A549 (cell line): ENCODE measurements around the gene RABL6. TPM values are rescaled to one million over a fixed set of nuclear protein-coding genes. Genes with fewer than 3 reads are reported as not detected.

Experiments used
- ATAC-seq, 2 experiments: fragments of 200-7000 bp in 1 of 2; fragments of >200 bp in 1 of 2; cut with Nextera tagmentation in 1 of 2; cut with Tn5 transposase in 1 of 2; 3 replicates each; pipeline versions ENCODE4 v1.8.0 to v1.9.1; 2018 to 2020; ENCODE audit warnings: mild to moderate bottlenecking in 1 of 2, moderate library complexity in 1 of 2
- CTCF ChIA-PET: fragments of 300-600 bp; sonication (Branson Sonifier 250); formaldehyde crosslinking; extraction: SDS; loops from one replicate; lab custom pipeline; 2021; ENCODE audit warnings: antibody characterized with exemption, inconsistent platforms; lab: Yijun Ruan, JAX
- POLR2A ChIA-PET: fragments of 350-600 bp; formaldehyde crosslinking; extraction: SDS; loops from one replicate; lab custom pipeline; 2021; ENCODE audit warnings: antibody characterized with exemption, inconsistent platforms; lab: Yijun Ruan, JAX
- DNase-seq, 2 experiments: peaks; one replicate each; pipeline versions ENCODE4 v3.0.0 to v3.0.0-alpha.2; 2011 to 2016; ENCODE audit warnings: low read depth in 1 of 2, low spot score in 1 of 2
- FAIRE-seq: peaks from 2 replicates; lab custom pipeline; 2011; peaks lifted over from hg19 to GRCh38; lab: Jason Lieb, UNC
- H3K27ac ChIP-seq, 2 experiments: fragments of >200 bp; sonication (Bioruptor Twin); formaldehyde crosslinking; 3 replicates each; pipeline ENCODE4 v1.5.1; 2016 to 2017
- H3K4me1 ChIP-seq: fragments of >200 bp; sonication (Bioruptor Twin); formaldehyde crosslinking; 3 replicates; pipeline ENCODE4 v1.6.1; 2016
- H3K4me2 ChIP-seq: fragments of >200 bp; sonication (Bioruptor Twin); formaldehyde crosslinking; 3 replicates; pipeline ENCODE4 v1.6.1; 2016
- H3K4me3 ChIP-seq: fragments of >200 bp; sonication (Bioruptor Twin); formaldehyde crosslinking; 3 replicates; pipeline ENCODE4 v1.5.1; 2016
- H3K9me3 ChIP-seq: fragments of >200 bp; sonication (Bioruptor Twin); formaldehyde crosslinking; 3 replicates; pipeline ENCODE4 v1.6.1; 2016
- ATOH8 ChIP-seq: fragments of 250-450 bp; sonication (Bioruptor Pico); IDR thresholded peaks from 2 replicates; pipeline ENCODE4 v1.5.0; 2020; ENCODE audit warnings: low read depth, mild to moderate bottlenecking, moderate library complexity
- CBX2 ChIP-seq: fragments of 200-600 bp; sonication (generic); IDR thresholded peaks from 2 replicates; pipeline ENCODE4 v1.6.1; 2016; ENCODE audit warnings: low read depth, mild to moderate bottlenecking, borderline replicate concordance
- CEBPB ChIP-seq, 2 experiments: fragments of >200 bp in 1 of 2; sonication (Bioruptor Twin) in 1 of 2; formaldehyde crosslinking in 1 of 2; IDR thresholded peaks; 2 replicates each; pipeline ENCODE4 v1.6.1; 2012 to 2016
- EHF ChIP-seq: fragments of 250-450 bp; sonication (Bioruptor Pico); IDR thresholded peaks from 2 replicates; pipeline ENCODE4 v1.5.0; 2020; ENCODE audit warnings: mild to moderate bottlenecking
- EHMT2 ChIP-seq: fragments of 200-600 bp; sonication (generic); IDR thresholded peaks from 2 replicates; pipeline ENCODE4 v1.6.1; 2016; ENCODE audit warnings: antibody characterized with exemption, low read depth, mild to moderate bottlenecking, moderate library complexity
- ELK1 ChIP-seq: fragments of 150-350 bp; IDR thresholded peaks from 2 replicates; pipeline ENCODE4 v1.6.1; 2014; ENCODE audit warnings: low read depth, mild to moderate bottlenecking, low read length
- FOSB ChIP-seq: fragments of 250-450 bp; sonication (Bioruptor Pico); IDR thresholded peaks from 2 replicates; pipeline ENCODE4 v1.5.0; 2020; ENCODE audit warnings: mild to moderate bottlenecking, moderate library complexity
- FOSL2 ChIP-seq, 2 experiments: fragments of 450-650 bp in 1 of 2; fragments of >200 bp in 1 of 2; sonication (Bioruptor Twin) in 1 of 2; formaldehyde crosslinking; IDR thresholded peaks; 2 replicates each; pipeline versions ENCODE4 v1.5.0 to v1.6.1; 2016 to 2020; ENCODE audit warnings: mild to moderate bottlenecking in 1 of 2, moderate library complexity in 1 of 2
- HEYL ChIP-seq: fragments of 250-450 bp; sonication (Bioruptor Pico); IDR thresholded peaks from 2 replicates; pipeline ENCODE4 v1.8.0; 2021; ENCODE audit warnings: mild to moderate bottlenecking, moderate library complexity
- HOXA7 ChIP-seq: fragments of 250-450 bp; sonication (Bioruptor Pico); IDR thresholded peaks from 2 replicates; pipeline ENCODE4 v1.5.0; 2020; ENCODE audit warnings: mild to moderate bottlenecking, moderate library complexity
- HOXB13 ChIP-seq: fragments of 250-450 bp; sonication (Bioruptor Pico); IDR thresholded peaks from 2 replicates; pipeline ENCODE4 v1.5.0; 2020; ENCODE audit warnings: low read depth, mild to moderate bottlenecking, moderate library complexity
- KDM5A ChIP-seq: fragments of 200-600 bp; sonication (generic); IDR thresholded peaks from 2 replicates; pipeline ENCODE4 v1.6.1; 2016; ENCODE audit warnings: antibody characterized with exemption, mild to moderate bottlenecking
- PHF8 ChIP-seq: fragments of 200-600 bp; sonication (generic); IDR thresholded peaks from 2 replicates; pipeline ENCODE4 v1.6.1; 2016; ENCODE audit warnings: low read depth, mild to moderate bottlenecking, antibody characterized with exemption, moderate library complexity, borderline replicate concordance
- POLR2A ChIP-seq: IDR thresholded peaks from 2 replicates; pipeline ENCODE4 v1.6.1; 2012; ENCODE audit warnings: mild to moderate bottlenecking, low read length
- RAD21 ChIP-seq, 2 experiments: fragments of >200 bp in 1 of 2; sonication (Bioruptor Twin) in 1 of 2; formaldehyde crosslinking in 1 of 2; IDR thresholded peaks in 1 of 2; conservative IDR thresholded peaks in 1 of 2; 2 replicates in 1 of 2; 3 replicates in 1 of 2; pipeline ENCODE4 v1.6.1; 2012 to 2018; ENCODE audit warnings: inconsistent platforms in 1 of 2
- RFX5 ChIP-seq: fragments of 450-650 bp; IDR thresholded peaks from 2 replicates; pipeline ENCODE4 v1.7.1; 2014; ENCODE audit warnings: antibody characterized with exemption, mild to moderate bottlenecking, moderate library complexity
- SMC3 ChIP-seq: fragments of >200 bp; sonication (Bioruptor Twin); formaldehyde crosslinking; IDR thresholded peaks from 3 replicates; pipeline ENCODE4 v1.6.1; 2018; ENCODE audit warnings: inconsistent platforms
- ZFP36 ChIP-seq: fragments of 450-650 bp; IDR thresholded peaks from 2 replicates; pipeline ENCODE4 v1.6.1; 2014; ENCODE audit warnings: borderline replicate concordance; ENCODE audit not compliant: partially characterized antibody
- ZNF302 ChIP-seq: fragments of 250-450 bp; sonication (Bioruptor Pico); IDR thresholded peaks from 2 replicates; pipeline ENCODE4 v1.9.0; 2021; ENCODE audit warnings: inconsistent platforms, mild to moderate bottlenecking, moderate library complexity
- WGBS: methylation state at CpG from one replicate; pipeline ENCODE4 v1.1.6; 2017; ENCODE audit errors: missing lambda C conversion rate; 5-methylcytosine and 5-hydroxymethylcytosine counted together
- polyA plus RNA-seq, 4 experiments: library from polyadenylated mRNA; depleted of rRNA in 3 of 4; stranded (reverse); fragments of >200 nt; fragmentation: RNase III in 1 of 4; extraction: RNeasy Plus Mini Kit Qiagen cat#74134 plus additional on column Dnase treatment in 1 of 4; gene quantifications; 2 replicates in 3 of 4; 3 replicates in 1 of 4; pipeline ENCODE4 v1.2.3, GENCODE V29; 2011 to 2017
- TF ChIP-seq, protein P1 (sequence below): fragments of 200-600 bp; sonication (generic); IDR thresholded peaks from 2 replicates; pipeline ENCODE4 v1.6.1; 2016; ENCODE audit warnings: antibody characterized with exemption, mild to moderate bottlenecking, moderate library complexity

Gene RABL6
- polyA plus RNA-seq, 2 of the 4 experiments (the other 2 are of a cell fraction): 46.8 to 71.4 TPM

DNA sequence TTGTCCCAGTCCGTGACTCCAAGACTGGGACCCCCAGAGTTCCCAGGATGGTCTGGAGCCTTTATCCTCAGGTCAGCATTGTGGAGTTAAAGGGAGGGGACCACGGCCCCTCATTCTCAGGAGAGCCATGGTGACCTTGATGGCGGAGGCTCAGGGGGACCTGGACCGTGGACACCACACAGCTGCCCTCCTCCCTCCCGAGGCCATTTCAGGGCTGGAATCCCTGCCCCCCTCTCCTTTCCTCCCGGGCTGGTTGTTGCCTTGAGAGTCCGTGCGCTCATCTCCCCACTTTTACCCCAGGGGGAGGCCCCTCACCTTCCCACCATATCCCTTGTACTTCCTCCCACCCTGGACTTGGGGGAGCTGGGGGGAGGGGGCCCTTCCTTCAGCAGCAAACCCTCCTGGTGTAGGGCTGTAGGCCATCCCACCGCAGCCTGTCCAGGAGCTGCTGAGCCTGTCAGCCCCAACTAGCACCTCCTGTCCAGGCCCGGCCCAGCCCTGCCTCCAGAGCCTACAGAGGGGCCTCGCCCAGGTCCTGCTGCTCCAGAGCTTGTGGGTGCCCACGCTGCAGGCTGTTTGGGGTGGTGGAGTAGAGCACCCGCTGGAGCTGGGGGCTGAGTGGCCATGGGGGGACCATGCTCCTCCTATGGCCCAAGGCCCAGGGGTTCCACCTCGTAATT is 20.2 kb downstream of the RABL6 start:
- ChIA-PET CTCF (interaction anchor here (0.6 to 8.1 kb wide), 5 partner anchors 15 to 236 kb away, joined by 3 to 72 read pairs (median 4); partner anchors contain the start of gene AJM1), POLR2A (interaction anchor here (0.7 kb wide), 1 partner anchor 17 kb away, joined by 4 read pairs; no protein-coding TSS in a partner anchor)
- WGBS: 91% methylated on average over 12 of the region's 14 CpGs
- FAIRE-seq (no peak), ATAC-seq (no peak), DNase-seq (no peak)
- Histone ChIP-seq H3K9me3 (no peaks in the 10 kb centered on the region), H3K4me1 (no peaks in the 10 kb centered on the region), H3K4me3 (no peak overlapping the region), H3K27ac (no peak overlapping the region), H3K4me2 (no peak overlapping the region)
- TF ChIP-seq FOSB (CRISPR knock-in tag) (no peak), EHMT2 (no peak), HOXB13 (CRISPR knock-in tag) (no peak), POLR2A (no peak), ELK1 (no peak), HEYL (CRISPR knock-in tag) (no peak), ZNF302 (no peak), SMC3 (no peak), KDM5A (no peak), CEBPB (IDR thresholded peaks at IDR 0.05) (no peak), RFX5 (no peak), RAD21 (conservative IDR thresholded peaks at IDR 0.05 in 1 of 2, IDR thresholded peaks at IDR 0.05 in 1 of 2) (no peak), ATOH8 (CRISPR knock-in tag) (no peak), ZFP36 (no peak), FOSL2 (IDR thresholded peaks at IDR 0.05) (no peak), FOSL2 (CRISPR knock-in tag; IDR thresholded peaks at IDR 0.05) (no peak), CBX2 (no peak)
- TF ChIP-seq, protein P1, sequence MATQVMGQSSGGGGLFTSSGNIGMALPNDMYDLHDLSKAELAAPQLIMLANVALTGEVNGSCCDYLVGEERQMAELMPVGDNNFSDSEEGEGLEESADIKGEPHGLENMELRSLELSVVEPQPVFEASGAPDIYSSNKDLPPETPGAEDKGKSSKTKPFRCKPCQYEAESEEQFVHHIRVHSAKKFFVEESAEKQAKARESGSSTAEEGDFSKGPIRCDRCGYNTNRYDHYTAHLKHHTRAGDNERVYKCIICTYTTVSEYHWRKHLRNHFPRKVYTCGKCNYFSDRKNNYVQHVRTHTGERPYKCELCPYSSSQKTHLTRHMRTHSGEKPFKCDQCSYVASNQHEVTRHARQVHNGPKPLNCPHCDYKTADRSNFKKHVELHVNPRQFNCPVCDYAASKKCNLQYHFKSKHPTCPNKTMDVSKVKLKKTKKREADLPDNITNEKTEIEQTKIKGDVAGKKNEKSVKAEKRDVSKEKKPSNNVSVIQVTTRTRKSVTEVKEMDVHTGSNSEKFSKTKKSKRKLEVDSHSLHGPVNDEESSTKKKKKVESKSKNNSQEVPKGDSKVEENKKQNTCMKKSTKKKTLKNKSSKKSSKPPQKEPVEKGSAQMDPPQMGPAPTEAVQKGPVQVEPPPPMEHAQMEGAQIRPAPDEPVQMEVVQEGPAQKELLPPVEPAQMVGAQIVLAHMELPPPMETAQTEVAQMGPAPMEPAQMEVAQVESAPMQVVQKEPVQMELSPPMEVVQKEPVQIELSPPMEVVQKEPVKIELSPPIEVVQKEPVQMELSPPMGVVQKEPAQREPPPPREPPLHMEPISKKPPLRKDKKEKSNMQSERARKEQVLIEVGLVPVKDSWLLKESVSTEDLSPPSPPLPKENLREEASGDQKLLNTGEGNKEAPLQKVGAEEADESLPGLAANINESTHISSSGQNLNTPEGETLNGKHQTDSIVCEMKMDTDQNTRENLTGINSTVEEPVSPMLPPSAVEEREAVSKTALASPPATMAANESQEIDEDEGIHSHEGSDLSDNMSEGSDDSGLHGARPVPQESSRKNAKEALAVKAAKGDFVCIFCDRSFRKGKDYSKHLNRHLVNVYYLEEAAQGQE: no peak

DNA sequence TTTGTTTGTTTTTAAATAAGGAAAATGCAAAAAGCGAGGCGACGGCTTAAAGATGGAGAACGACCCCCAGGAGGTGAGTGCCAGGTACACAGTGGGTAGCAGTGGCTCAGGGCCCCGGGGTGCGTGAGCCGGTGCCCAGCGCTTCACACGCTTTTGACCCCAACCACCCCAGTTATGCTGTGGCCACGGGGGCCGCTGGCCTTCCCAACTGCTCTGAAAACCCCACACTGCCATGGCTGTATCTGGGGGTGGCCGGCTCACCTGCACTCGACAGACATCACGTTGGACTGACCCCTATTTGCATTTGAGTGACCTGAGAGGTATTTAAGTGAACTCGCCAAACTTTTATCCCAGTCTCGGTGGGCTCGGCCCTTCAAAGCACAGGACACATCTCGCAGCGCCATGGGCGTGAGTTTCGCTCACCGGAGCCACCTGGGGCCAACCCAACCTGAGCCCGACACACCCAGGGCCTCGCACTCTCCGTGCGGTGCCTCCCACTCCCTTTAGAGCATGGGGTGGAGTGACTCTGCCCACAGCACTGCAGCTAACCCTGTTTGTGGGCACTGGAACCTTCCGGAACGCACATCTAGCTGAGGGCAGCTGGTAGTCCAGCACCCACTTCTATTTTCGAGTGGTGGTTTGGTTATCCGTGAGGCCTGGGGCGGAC is 20.9 kb downstream of the RABL6 start:
- FAIRE-seq (no peak), ATAC-seq (no peak), DNase-seq (no peak)
- Histone ChIP-seq H3K4me2 (no peak overlapping the region), H3K4me1 (no peaks in the 10 kb centered on the region), H3K4me3 (no peak overlapping the region), H3K9me3 (no peaks in the 10 kb centered on the region), H3K27ac (no peak overlapping the region)
- POLR2A ChIA-PET: no interaction called here
- 95% methylated on average over 31 of the region's 31 CpGs for WGBS
- CTCF ChIA-PET: interaction anchor here (1.0 to 8.1 kb wide), 5 partner anchors 9 to 236 kb away, joined by 3 to 72 read pairs (median 4); partner anchors contain the start of gene AJM1
- TF ChIP-seq, protein P1: no peak
- TF ChIP-seq PHF8: no peak
- TF ChIP-seq EHF (CRISPR knock-in tag): no peak
- TF ChIP-seq HEYL (CRISPR knock-in tag): no peak
- no peak for TF ChIP-seq HOXA7 (CRISPR knock-in tag)
